HEK293 (cell line): ENCODE data around the gene GPN1.

Experiments used
- KLF10 ChIP-seq: fragments of 450-650 bp; IDR thresholded peaks from 2 replicates; pipeline ENCODE4 v1.5.1; 2018; ENCODE audit warnings: missing biosample characterization, mild to moderate bottlenecking, missing genetic modification characterization
- KLF9 ChIP-seq: fragments of 450-650 bp; formaldehyde crosslinking; IDR thresholded peaks from 2 replicates; pipeline ENCODE4 v1.5.1; 2016; ENCODE audit warnings: missing biosample characterization, missing genetic modification characterization, low read depth
- OSR2 ChIP-seq: fragments of 450-650 bp; formaldehyde crosslinking; IDR thresholded peaks from 2 replicates; pipeline ENCODE4 v1.5.1; 2016; ENCODE audit warnings: missing biosample characterization, missing genetic modification characterization
- PRDM10 ChIP-seq: fragments of 450-650 bp; formaldehyde crosslinking; IDR thresholded peaks from 2 replicates; pipeline ENCODE4 v1.5.1; 2016; ENCODE audit warnings: missing biosample characterization, missing genetic modification characterization
- PRDM4 ChIP-seq: fragments of 450-650 bp; formaldehyde crosslinking; IDR thresholded peaks from 2 replicates; pipeline ENCODE4 v1.5.1; 2017; ENCODE audit warnings: missing biosample characterization, missing genetic modification characterization
- TCF7L2 ChIP-seq: IDR thresholded peaks from 2 replicates; pipeline ENCODE4 v1.6.1; 2011; ENCODE audit warnings: low read depth, mild to moderate bottlenecking, inconsistent platforms, low read length, moderate library complexity, borderline replicate concordance
- ZBTB1 ChIP-seq: fragments of 450-650 bp; formaldehyde crosslinking; IDR thresholded peaks from 2 replicates; pipeline ENCODE4 v1.5.1; 2016; ENCODE audit warnings: missing biosample characterization, missing genetic modification characterization
- ZBTB11 ChIP-seq: fragments of 450-650 bp; formaldehyde crosslinking; conservative IDR thresholded peaks from 2 replicates; pipeline ENCODE4 v1.5.1; 2016; ENCODE audit warnings: low read depth, missing biosample characterization, missing genetic modification characterization
- ZBTB7A ChIP-seq: fragments of 450-650 bp; formaldehyde crosslinking; IDR thresholded peaks from 2 replicates; pipeline ENCODE4 v1.5.1; 2016; ENCODE audit warnings: low read depth, missing biosample characterization, missing genetic modification characterization
- ZNF138 ChIP-seq: fragments of 450-650 bp; formaldehyde crosslinking; IDR thresholded peaks from 2 replicates; pipeline ENCODE4 v1.5.1; 2016; ENCODE audit warnings: missing biosample characterization, missing genetic modification characterization, borderline replicate concordance
- ZNF140 ChIP-seq: fragments of 450-650 bp; formaldehyde crosslinking; IDR thresholded peaks from 2 replicates; pipeline ENCODE4 v1.5.1; 2016; ENCODE audit warnings: missing biosample characterization, missing genetic modification characterization
- ZNF214 ChIP-seq: fragments of 450-650 bp; formaldehyde crosslinking; IDR thresholded peaks from 2 replicates; pipeline ENCODE4 v1.5.1; 2017; ENCODE audit warnings: missing biosample characterization, mild to moderate bottlenecking, missing genetic modification characterization, borderline replicate concordance
- ZNF274 ChIP-seq, 2 experiments: fragments of 200-500 bp in 1 of 2; fragments of 450-650 bp in 1 of 2; sonication (Bioruptor generic) in 1 of 2; formaldehyde crosslinking in 1 of 2; IDR thresholded peaks; 2 replicates each; pipeline versions ENCODE4 v1.5.1 to v1.6.1; 2014 to 2016; ENCODE audit warnings: borderline replicate concordance in 1 of 2, inconsistent platforms in 1 of 2, low read length in 1 of 2, missing biosample characterization in 1 of 2, missing genetic modification characterization in 1 of 2
- ZNF433 ChIP-seq: fragments of 450-650 bp; formaldehyde crosslinking; IDR thresholded peaks from 2 replicates; pipeline ENCODE4 v1.5.1; 2016; ENCODE audit warnings: missing biosample characterization, missing genetic modification characterization, low read depth
- ZNF530 ChIP-seq: fragments of 450-650 bp; formaldehyde crosslinking; IDR thresholded peaks from 2 replicates; pipeline ENCODE4 v1.5.1; 2016; ENCODE audit warnings: low read depth, missing biosample characterization, missing genetic modification characterization
- ZNF596 ChIP-seq: fragments of 450-650 bp; IDR thresholded peaks from 2 replicates; pipeline ENCODE4 v1.5.0; 2018; ENCODE audit warnings: missing biosample characterization, mild to moderate bottlenecking, missing genetic modification characterization, moderate library complexity
- ZNF624 ChIP-seq: fragments of 450-650 bp; formaldehyde crosslinking; IDR thresholded peaks from 2 replicates; pipeline ENCODE4 v1.5.1; 2017; ENCODE audit warnings: missing biosample characterization, missing genetic modification characterization
- ZNF670 ChIP-seq: fragments of 450-650 bp; formaldehyde crosslinking; IDR thresholded peaks from 2 replicates; pipeline ENCODE4 v1.5.1; 2016; ENCODE audit warnings: missing biosample characterization, missing genetic modification characterization, low read depth
- ZNF677 ChIP-seq: fragments of 450-650 bp; IDR thresholded peaks from 2 replicates; pipeline ENCODE4 v1.5.0; 2018; ENCODE audit warnings: missing biosample characterization, mild to moderate bottlenecking, missing genetic modification characterization, moderate library complexity
- ZNF692 ChIP-seq: fragments of 450-650 bp; formaldehyde crosslinking; IDR thresholded peaks from 2 replicates; pipeline ENCODE4 v1.5.1; 2016; ENCODE audit warnings: missing biosample characterization, missing genetic modification characterization
- ZNF707 ChIP-seq: fragments of 450-650 bp; formaldehyde crosslinking; IDR thresholded peaks from 2 replicates; pipeline ENCODE4 v1.5.1; 2016; ENCODE audit warnings: missing biosample characterization, missing genetic modification characterization
- ZNF785 ChIP-seq: fragments of 450-650 bp; formaldehyde crosslinking; IDR thresholded peaks from 2 replicates; pipeline ENCODE4 v1.5.1; 2016; ENCODE audit warnings: missing biosample characterization, missing genetic modification characterization
- ZNF792 ChIP-seq: fragments of 450-650 bp; formaldehyde crosslinking; IDR thresholded peaks from 2 replicates; pipeline ENCODE4 v1.5.1; 2016; ENCODE audit warnings: missing biosample characterization, missing genetic modification characterization
- ZSCAN23 ChIP-seq: fragments of 450-650 bp; formaldehyde crosslinking; IDR thresholded peaks from 2 replicates; pipeline ENCODE4 v1.5.1; 2016; ENCODE audit warnings: missing biosample characterization, missing genetic modification characterization
- ZSCAN4 ChIP-seq: fragments of 450-650 bp; formaldehyde crosslinking; IDR thresholded peaks from 2 replicates; pipeline ENCODE4 v1.5.1; 2017; ENCODE audit warnings: missing biosample characterization, missing genetic modification characterization
- ZXDB ChIP-seq: fragments of 450-650 bp; formaldehyde crosslinking; IDR thresholded peaks from 2 replicates; pipeline ENCODE4 v1.5.1; 2016; ENCODE audit warnings: missing biosample characterization, missing genetic modification characterization

GPN1 gene

GRCh38 chr2:27628767-27629709, at the start of gene GPN1, which contains the start of gene CCDC121 (continued):
- TF ChIP-seq ZNF624 (tag by site-specific recombination) = no peak
- TF ChIP-seq ZSCAN4 (tag by site-specific recombination) = no peak
- 0 out of 2 replicates have a peak, but pooled peaks have one; percentile 38 for TF ChIP-seq ZXDB (tag by site-specific recombination)
- TF ChIP-seq ZNF274 (IDR thresholded peaks at IDR 0.05; ENCODE audit: low read length) = no peak
- no peak for TF ChIP-seq ZNF274 (tag by site-specific recombination; IDR thresholded peaks at IDR 0.05; ENCODE audit: borderline replicate concordance)
- peak; percentile 73 for TF ChIP-seq KLF10
- TF ChIP-seq OSR2 = no peak
- peak; percentile 65; the same call in 1 of the 2 replicates for TF ChIP-seq PRDM4 (tag by site-specific recombination)
- no peak for TF ChIP-seq ZNF530 (tag by site-specific recombination)
- TF ChIP-seq ZNF140 (tag by site-specific recombination) = no peak
- TF ChIP-seq ZNF707 (tag by site-specific recombination) = no peak
- 0 out of 2 replicates have a peak, but pooled peaks have one; percentile 44 for TF ChIP-seq ZBTB7A (tag by site-specific recombination)
- no peak for TF ChIP-seq ZNF596 (tag by site-specific recombination)
- TF ChIP-seq ZNF785 (tag by site-specific recombination) = no peak
- TF ChIP-seq KLF9 (tag by site-specific recombination) = peak; percentile 90
- no peak for TF ChIP-seq ZNF677 (tag by site-specific recombination)
- no peak for TF ChIP-seq ZNF214 (tag by site-specific recombination)
- TF ChIP-seq ZNF792 (tag by site-specific recombination) = no peak
- no peak for TF ChIP-seq ZSCAN23
- TF ChIP-seq ZNF138 (tag by site-specific recombination) = no peak
- TF ChIP-seq ZNF692 (tag by site-specific recombination) = peak; percentile 31; the same call in 1 of the 2 replicates
- no peak for TF ChIP-seq ZNF670
- TF ChIP-seq ZNF433 = no peak
- no peak for TF ChIP-seq TCF7L2
- TF ChIP-seq ZBTB11 (tag by site-specific recombination) = peak; percentile 41
- TF ChIP-seq PRDM10 = peak; percentile 40; the same call in 1 of the 2 replicates
- no peak for TF ChIP-seq ZBTB1 (tag by site-specific recombination)
